ENCODE measurements around the gene SPAG17.
A peak's percentile ranks its signal among the peaks of the same experiment; 100 is the strongest.
"Not testable (repeated sequence)": the region's sequence is repeated elsewhere in the genome, so short reads cannot be mapped to it uniquely, and the experiment has no call there.

The SPAG17 gene

GRCh38 chr1:117964290-117965038 is 220.6 kb downstream of the SPAG17 start:
- DNase-seq, result no peak

DNA sequence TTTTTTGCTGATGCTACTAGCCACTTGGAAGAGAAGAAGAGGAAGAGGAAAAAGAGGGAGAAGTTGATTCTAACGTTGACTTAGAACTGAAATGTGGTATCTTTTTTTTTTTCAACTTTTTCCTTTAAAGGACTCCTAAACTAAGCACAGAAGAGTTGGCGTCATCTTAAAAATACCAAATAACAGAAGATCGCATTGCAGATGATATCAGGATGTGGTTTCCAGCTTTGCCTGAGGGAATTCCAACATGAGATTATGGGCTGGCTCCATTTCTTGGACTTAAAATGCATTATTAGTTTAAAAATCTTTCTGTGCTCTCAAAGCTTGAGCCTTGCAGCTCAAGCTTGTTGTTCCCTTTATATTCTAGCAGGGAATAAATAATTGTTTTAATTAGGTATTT is 225.7 kb downstream of the SPAG17 start:
- DNase-seq, result no peak

GRCh38 chr1:117952386-117952785 is 232.6 kb downstream of the SPAG17 start:
- DNase-seq, result no peak

DNA sequence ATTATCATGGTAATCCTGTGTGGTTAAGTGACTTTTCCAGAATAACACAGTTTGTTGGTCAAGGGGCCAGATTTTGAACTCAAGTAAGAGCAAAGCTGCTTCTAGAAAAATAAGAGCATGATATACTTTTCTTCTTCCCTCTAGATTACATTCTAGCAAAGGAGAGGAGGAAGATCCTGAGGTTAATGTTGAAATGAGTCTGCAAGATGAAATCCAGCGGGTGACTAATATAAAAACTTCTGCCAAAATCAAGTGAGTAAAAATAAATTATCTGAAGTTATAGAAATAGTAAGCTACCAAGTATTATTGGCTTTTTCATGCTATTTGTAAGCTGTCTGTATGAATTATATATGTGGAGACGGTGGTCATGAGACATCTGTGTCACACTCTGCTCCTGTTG is 242.7 kb downstream of the SPAG17 start:
- no peak for DNase-seq

GRCh38 chr1:117933769-117934168 is 251.3 kb downstream of the SPAG17 start:
- DNase-seq, result no peak

GRCh38 chr1:117932576-117932975 is 252.5 kb downstream of the SPAG17 start:
- no peak for DNase-seq

DNA sequence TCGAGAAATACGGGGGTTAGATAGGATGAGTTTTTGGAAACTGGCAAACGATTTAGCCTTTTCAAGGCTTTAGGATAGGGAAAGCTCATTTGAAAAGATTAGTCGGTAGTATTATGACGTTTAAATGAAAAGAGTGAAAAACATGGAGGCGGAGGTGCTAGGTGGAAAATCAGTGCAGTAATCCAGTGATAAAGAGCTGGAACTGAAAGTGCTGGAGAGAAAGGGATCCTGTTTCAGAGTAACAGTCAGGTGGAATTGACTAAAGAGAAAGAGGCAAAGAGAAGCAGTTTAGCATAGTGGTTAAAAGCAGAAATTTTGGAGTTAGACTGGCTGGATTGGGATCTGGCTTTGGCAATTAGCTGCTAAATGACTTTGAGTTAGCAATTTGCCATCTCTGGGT is 254.5 kb downstream of the SPAG17 start:
- no peak for DNase-seq

- no peak for DNase-seq
Measured at GRCh38 chr1:117930173-117930447, 254.9 kb downstream of the SPAG17 start.

GRCh38 chr1:117929343-117930172 is 255.5 kb downstream of the SPAG17 start, which contains the start of the genes GDAP2 and WDR3:
GDAP2 (minus strand) TSS chr1:117929621; CDS start chr1:117920357, 9,264 bp downstream.
WDR3 (plus strand) TSS chr1:117929739; CDS start chr1:117933320, 3,581 bp downstream.
- peak; percentile 94 for DNase-seq

DNA sequence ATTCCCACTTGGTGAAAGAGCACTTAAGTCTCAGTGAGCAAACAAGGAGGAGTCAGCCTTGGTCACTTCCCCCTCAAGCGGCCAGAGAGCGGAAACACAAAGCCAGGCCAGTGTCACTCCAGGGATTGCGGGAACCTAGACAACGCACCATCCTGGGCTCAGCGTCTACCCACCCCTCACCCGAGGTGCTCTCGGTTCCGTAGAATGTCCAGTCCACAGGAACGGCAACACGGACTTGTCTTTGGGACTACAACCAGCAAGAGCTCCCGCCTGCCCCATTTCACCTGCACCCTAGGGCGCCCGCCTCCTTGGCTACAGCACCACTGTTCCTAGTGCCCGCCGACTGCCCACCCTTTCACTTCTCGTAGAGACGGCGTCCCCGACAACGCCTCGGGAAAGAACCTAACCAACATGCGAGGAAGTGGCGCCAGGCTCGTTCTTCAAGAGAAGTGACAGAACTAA is 256.1 kb downstream of the SPAG17 start:
- no peak for DNase-seq

GRCh38 chr1:117925981-117926380 is 259.0 kb downstream of the SPAG17 start:
- DNase-seq, result no peak

- DNase-seq, result not testable (repeated sequence)
Measured at GRCh38 chr1:117922717-117923116, 262.3 kb downstream of the SPAG17 start.

DNA sequence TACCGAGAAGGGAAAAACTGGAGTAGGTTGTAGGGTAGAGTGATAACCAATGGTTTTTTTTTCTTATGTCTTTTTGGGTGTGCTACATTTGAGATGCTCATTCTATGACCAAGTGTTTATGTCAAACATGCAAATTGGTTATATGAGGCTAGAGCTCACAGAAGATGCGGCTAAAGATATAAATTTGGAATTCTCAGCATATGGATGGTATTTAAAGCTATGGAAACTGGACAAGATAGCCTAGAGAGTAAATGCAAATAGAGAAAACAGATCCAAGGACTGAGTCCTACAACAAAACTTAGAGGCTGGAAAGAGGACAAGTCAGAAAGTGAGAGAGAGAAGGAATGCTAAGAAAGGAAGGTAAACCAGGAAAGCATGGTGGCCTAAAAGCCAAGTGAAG is 263.0 kb downstream of the SPAG17 start:
- DNase-seq, result no peak

- no peak for DNase-seq
Measured at GRCh38 chr1:117919376-117919775, 265.7 kb downstream of the SPAG17 start.

DNA sequence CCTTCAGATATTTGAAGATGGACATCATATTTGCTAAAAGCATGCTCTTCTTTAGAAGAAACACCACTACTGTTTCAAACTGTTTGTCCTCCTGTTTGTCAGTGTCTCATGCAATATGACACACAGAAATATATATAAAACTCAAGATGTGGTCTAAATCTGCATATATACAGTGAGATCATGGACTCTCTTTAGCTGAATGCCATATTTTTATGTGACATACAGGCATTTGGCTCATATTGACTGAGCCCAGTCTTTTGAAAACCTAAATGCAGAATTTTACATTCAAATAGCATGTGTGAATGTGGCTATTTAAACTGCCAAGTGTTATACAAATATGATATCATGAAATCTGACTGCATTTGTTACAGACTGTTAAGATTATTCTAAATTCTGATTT is 274.0 kb downstream of the SPAG17 start:
- DNase-seq, result no peak

GRCh38 chr1:117905019-117905418 is 280.0 kb downstream of the SPAG17 start:
- DNase-seq, result no peak

DNA sequence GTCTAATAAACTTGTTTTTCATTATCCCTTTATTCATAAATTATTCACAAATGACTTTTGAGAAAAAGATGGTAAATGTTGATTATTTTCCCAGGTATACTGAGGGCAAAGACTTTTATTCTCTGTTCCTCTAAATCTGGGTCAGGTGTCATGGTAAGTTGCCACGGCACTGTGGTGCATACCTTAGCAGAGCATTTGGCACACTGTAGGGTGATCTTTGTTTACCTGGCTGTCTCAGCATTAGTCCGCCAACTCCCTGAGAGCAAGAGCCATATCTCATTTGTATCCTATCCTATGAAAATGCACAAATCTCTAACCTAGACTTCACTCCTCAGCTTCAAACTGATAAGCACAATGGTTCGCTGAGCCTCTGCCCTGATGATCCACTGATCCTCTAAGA is 280.5 kb downstream of the SPAG17 start:
- no peak for DNase-seq

Data from NCI-H1048 (cell line).